K562 (cell line): ENCODE results near the gene ASPRV1. TPM values are rescaled to one million over a fixed set of nuclear protein-coding genes. Genes with fewer than 3 reads are reported as not detected.

Experiments used
- BCL6 ChIP-seq: fragments of 250-450 bp; sonication (Bioruptor Pico); IDR thresholded peaks from 2 replicates; pipeline ENCODE4 v1.4.0; 2020
- CEBPZ ChIP-seq: fragments of 150-350 bp; IDR thresholded peaks from 2 replicates; pipeline ENCODE4 v1.6.1; 2014; ENCODE audit warnings: low read depth, mild to moderate bottlenecking, low read length, borderline replicate concordance
- EHMT2 ChIP-seq: fragments of 450-650 bp; IDR thresholded peaks from 2 replicates; pipeline ENCODE4 v1.6.1; 2018; ENCODE audit warnings: antibody characterized with exemption
- ETS2 ChIP-seq: IDR thresholded peaks from 2 replicates; pipeline ENCODE4 v1.6.1; 2016; ENCODE audit warnings: borderline replicate concordance, missing genetic modification characterization, mild to moderate bottlenecking, moderate library complexity, missing compliant biosample characterization; ENCODE audit not compliant: poor library complexity, severe bottlenecking
- NFE2 ChIP-seq: IDR thresholded peaks from 2 replicates; pipeline ENCODE4 v1.6.1; 2014; ENCODE audit warnings: antibody characterized with exemption, low read depth
- NFRKB ChIP-seq: fragments of 450-650 bp; IDR thresholded peaks from 2 replicates; pipeline ENCODE4 v1.6.1; 2016; ENCODE audit warnings: low read depth
- PCBP2 ChIP-seq: fragments of 200-400 bp; formaldehyde crosslinking; IDR thresholded peaks from 2 replicates; pipeline ENCODE4 v1.6.1; 2018; ENCODE audit warnings: low read length, low read depth, mild to moderate bottlenecking, moderate library complexity; ENCODE audit not compliant: poor library complexity, severe bottlenecking
- ZBTB40 ChIP-seq, 2 experiments: fragments of 450-650 bp in 1 of 2; sonication (generic) in 1 of 2; formaldehyde crosslinking in 1 of 2; IDR thresholded peaks; 2 replicates each; pipeline versions ENCODE4 v1.7.1 to v1.9.0; 2016 to 2022; ENCODE audit warnings: inconsistent platforms in 1 of 2, mild to moderate bottlenecking in 1 of 2, missing genetic modification reagents in 1 of 2
- polyA plus RNA-seq, 8 experiments: library from polyadenylated mRNA; depleted of rRNA in 4 of 8; stranded (reverse) in 5 of 8; unstranded in 3 of 8; fragments of >200 nt; fragmentation: Nextera tagmentation in 2 of 8; fragmentation: Illumina TruSeq in 1 of 8; extraction: Ambion mirVana in 2 of 8; extraction: Trizol in 1 of 8; gene quantifications; 2 replicates each; pipeline versions ENCODE4 v1.2.1 to v1.2.3, GENCODE V29; 2011 to 2014; ENCODE audit warnings: inconsistent platforms in 1 of 8, missing spikeins in 1 of 8
- total RNA-seq, 7 experiments: library from RNA; depleted of rRNA in 6 of 7; stranded (reverse); fragments of >200 nt in 6 of 7; fragmentation: Illumina TruSeq in 2 of 7; extraction: Trizol in 2 of 7; gene quantifications; 2 replicates each; pipeline versions ENCODE4 v1.2.1 to v1.2.3, GENCODE V29; 2011 to 2021; ENCODE audit warnings: low replicate concordance in 1 of 7
- TF ChIP-seq, protein P1 (sequence below): fragments of 250-450 bp; sonication (Bioruptor Pico); IDR thresholded peaks from 2 replicates; pipeline ENCODE4 v1.5.0; 2021; ENCODE audit warnings: mild to moderate bottlenecking, borderline replicate concordance
- TF ChIP-seq, protein P2 (sequence below): sonication (generic); formaldehyde crosslinking; IDR thresholded peaks from 2 replicates; pipeline ENCODE4 v1.9.0; 2022; ENCODE audit warnings: mild to moderate bottlenecking, missing genetic modification reagents

The ASPRV1 gene
- total and polyA plus RNA-seq, 9 of the 15 experiments (the other 6 are each of a cell fraction or from before 2014, with no cell fraction given), result 0.17 to 0.72 (median 0.47) TPM; not detected in 1

- TF ChIP-seq NFRKB (peak; percentile 72; the same call in 1 of the 2 replicates), ZBTB40 (IDR thresholded peaks at IDR 0.05) (peak; percentile 60; the same call in 1 of the 2 replicates), ZBTB40 (CRISPR knock-in tag; IDR thresholded peaks at IDR 0.05) (no peak), NFE2 (no peak), CEBPZ (peak; percentile 71; the same call in 1 of the 2 replicates), BCL6 (CRISPR knock-in tag) (no peak), ETS2 (tag) (no peak), EHMT2 (no peak), PCBP2 (no peak)
- TF ChIP-seq, protein P1, sequence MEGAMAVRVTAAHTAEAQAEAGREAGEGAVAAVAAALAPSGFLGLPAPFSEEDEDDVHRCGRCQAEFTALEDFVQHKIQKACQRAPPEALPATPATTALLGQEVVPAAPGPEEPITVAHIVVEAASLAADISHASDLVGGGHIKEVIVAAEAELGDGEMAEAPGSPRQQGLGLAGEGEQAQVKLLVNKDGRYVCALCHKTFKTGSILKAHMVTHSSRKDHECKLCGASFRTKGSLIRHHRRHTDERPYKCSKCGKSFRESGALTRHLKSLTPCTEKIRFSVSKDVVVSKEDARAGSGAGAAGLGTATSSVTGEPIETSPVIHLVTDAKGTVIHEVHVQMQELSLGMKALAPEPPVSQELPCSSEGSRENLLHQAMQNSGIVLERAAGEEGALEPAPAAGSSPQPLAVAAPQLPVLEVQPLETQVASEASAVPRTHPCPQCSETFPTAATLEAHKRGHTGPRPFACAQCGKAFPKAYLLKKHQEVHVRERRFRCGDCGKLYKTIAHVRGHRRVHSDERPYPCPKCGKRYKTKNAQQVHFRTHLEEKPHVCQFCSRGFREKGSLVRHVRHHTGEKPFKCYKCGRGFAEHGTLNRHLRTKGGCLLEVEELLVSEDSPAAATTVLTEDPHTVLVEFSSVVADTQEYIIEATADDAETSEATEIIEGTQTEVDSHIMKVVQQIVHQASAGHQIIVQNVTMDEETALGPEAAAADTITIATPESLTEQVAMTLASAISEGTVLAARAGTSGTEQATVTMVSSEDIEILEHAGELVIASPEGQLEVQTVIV (CRISPR knock-in tag), result no peak
- TF ChIP-seq, protein P2, sequence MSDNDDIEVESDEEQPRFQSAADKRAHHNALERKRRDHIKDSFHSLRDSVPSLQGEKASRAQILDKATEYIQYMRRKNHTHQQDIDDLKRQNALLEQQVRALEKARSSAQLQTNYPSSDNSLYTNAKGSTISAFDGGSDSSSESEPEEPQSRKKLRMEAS (CRISPR knock-in tag), result peak; percentile 86
These were observed 47.1 kb downstream of the ASPRV1 start (continued) for GRCh38 chr2:69914164-69914949.
